Mononuclear cell (primary cell): ENCODE results near the gene SINHCAF. TPM values are rescaled to one million over a fixed set of nuclear protein-coding genes. Genes with fewer than 3 reads are reported as not detected.
"Not testable (repeated sequence)": the region's sequence is repeated elsewhere in the genome, so short reads cannot be mapped to it uniquely, and the experiment has no call there.

Experiments
- H3K27me3 ChIP-seq: 2 replicates; pipeline ENCODE4 v1.6.0; 2011; ENCODE audit warnings: low read length, control low read depth; ENCODE audit not compliant: insufficient read depth
- H3K4me1 ChIP-seq: 2 replicates; pipeline ENCODE4 v1.5.1; 2011; ENCODE audit warnings: mild to moderate bottlenecking, low read length, control low read depth; ENCODE audit not compliant: insufficient read depth
- H3K4me3 ChIP-seq: 2 replicates; pipeline ENCODE4 v1.5.1; 2011; ENCODE audit warnings: mild to moderate bottlenecking, low read length, moderate library complexity
- H3K9me3 ChIP-seq: 2 replicates; pipeline ENCODE4 v1.5.1; 2011; ENCODE audit warnings: low read depth, mild to moderate bottlenecking, control low read depth, low read length
- total RNA-seq: library from RNA; depleted of rRNA; stranded (reverse); fragments of >200 nt; gene quantifications from one replicate; pipeline ENCODE4 v1.2.3, GENCODE V29; 2012

The SINHCAF gene
- total RNA-seq, 1 donor, result 109 TPM

DNA sequence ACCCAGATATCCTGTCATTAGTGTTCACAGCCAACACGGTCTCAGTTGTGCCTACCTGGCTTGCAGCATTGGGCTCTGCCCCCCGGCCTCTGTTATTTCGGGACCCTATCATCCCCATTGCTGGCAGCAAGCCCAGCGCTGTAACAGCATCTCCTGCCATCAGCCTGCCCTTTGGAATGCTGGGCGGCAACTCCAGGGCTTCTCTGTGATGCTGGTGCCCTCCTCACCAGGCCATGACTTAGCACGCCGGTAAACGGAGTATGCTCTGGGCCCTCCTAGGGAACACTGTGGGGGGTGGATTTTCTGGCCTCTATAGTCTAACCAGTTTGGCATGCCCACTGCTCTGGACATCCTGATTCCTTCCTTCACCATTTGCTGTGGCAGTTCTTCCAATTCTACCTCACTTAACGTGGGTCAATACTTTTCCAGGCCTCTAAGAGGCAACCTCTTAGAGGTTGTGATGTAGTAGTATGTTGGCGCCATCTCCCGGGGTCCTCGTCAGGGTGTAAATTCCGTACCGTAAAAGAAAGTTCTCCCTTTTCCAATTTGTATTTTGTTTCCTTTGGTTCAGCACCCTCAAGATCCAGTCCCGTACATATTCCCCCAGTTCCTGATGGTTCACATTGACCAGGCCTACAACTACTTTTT, 80.0 kb downstream of the SINHCAF start:
- H3K4me3 ChIP-seq, result no peak overlapping the region
- H3K9me3 ChIP-seq, result no peaks in the 10 kb centered on the region
- no peaks in the 10 kb centered on the region for H3K27me3 ChIP-seq
- H3K4me1 ChIP-seq, result peaks cover 8% of the 10 kb centered on the region

DNA sequence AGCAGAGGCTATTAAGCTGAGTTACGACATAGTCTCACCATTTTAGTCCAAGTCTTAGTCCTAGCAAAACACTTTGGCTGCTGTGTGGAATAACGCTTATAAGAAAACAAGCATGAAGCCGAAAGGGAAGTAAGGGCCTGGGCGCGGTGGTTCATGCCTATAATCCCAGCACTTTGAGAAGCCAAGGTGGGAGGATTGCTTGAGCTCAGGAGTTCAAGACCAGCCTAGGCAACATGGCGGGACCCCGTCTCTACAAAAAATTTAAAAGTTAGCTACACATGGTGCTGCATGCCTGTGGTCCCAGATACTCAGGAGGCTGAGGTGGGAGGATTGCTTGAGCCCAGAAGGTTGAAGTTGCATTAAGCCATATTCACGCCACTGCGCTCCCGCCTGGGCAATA, 83.5 kb downstream of the SINHCAF start:
- H3K4me1 ChIP-seq, H3K4me3 ChIP-seq, H3K27me3 ChIP-seq, H3K9me3 ChIP-seq: not testable (repeated sequence)

DNA sequence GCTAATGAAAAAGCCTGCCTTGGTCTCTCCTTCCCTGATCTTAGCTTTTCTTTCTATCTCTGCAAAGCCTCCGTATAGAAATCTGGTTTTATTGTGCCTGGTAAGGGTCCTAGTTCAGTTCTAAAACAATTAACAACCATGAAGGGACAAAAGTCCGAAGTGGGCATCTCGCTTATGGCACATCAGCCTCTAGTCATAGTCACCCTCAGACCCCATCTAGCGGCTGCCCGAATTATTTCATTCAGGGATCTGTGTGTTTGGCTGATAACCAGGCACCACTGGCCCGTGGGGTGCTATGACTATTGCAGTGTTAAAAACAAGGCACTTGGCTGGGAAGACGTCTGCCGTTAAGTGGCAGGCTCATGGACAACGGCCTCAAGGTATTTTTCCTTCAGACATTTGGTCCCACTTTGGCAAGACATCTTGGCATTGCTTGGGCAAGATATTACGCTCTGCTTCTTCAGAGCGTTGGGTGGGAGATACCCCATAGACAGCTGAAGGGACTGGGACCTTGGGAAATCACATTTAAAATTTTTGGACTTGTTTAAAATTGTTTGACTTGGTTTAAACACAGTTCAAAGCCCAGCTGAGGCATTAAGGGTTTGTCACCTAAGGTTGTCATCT, 87.1 kb downstream of the SINHCAF start:
- Histone ChIP-seq H3K27me3 (peaks cover 3% of the 10 kb centered on the region), H3K4me3 (no peak overlapping the region), H3K9me3 (no peaks in the 10 kb centered on the region), H3K4me1 (no peaks in the 10 kb centered on the region)

DNA sequence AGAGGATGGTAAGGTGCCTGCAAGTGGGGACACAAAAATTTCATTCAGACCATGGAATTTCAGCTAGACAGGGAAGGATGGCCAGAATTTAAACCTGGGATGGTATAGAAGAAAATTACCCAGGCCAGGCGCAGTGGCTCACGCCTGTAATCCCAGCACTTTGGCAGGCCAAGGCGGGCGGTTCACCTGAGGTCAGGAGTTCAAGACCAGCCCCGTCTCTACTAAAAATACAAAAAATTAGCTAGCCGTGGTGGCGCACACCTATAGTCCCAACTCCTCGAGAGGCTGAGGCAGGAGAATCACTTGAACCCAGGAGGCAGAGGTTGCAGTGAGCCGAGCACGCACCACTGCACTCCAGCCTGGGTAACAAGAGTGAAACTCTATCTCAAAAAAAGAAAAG, 87.6 kb downstream of the SINHCAF start:
- H3K27me3 ChIP-seq, H3K4me3 ChIP-seq, H3K9me3 ChIP-seq, H3K4me1 ChIP-seq: not testable (repeated sequence)

DNA sequence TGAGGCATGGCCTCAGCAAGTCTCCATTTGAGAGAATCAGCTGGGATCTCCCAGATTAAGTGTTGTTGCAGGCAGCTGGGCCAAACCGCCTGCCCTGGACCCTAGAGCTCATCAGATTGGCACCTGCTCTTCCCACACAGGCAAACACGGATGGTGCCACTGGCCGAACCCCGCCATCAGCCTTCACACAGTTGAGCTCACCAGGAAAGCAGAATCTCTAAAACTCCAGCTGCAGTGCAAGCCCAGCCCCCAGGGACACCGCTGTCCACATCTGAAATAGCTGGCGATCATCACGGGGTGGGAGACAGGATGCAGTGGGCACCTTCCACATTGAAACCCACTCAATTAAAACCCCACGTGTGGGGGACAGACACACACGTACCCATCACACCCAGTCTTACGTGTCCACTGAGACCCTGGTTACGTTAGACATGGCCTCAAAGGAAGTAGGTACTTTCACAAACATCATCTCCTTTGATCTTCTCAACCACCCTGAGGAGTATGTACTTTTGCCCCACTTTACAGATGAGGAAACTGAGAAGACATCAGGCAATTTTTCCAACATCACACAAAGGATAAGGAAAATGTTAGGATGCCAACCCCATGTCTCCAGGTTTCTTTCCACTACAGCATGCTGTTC, 88.8 kb downstream of the SINHCAF start:
- no peak overlapping the region for H3K4me3 ChIP-seq
- H3K27me3 ChIP-seq, result peaks cover 3% of the 10 kb centered on the region
- H3K9me3 ChIP-seq, result no peaks in the 10 kb centered on the region
- no peaks in the 10 kb centered on the region for H3K4me1 ChIP-seq

DNA sequence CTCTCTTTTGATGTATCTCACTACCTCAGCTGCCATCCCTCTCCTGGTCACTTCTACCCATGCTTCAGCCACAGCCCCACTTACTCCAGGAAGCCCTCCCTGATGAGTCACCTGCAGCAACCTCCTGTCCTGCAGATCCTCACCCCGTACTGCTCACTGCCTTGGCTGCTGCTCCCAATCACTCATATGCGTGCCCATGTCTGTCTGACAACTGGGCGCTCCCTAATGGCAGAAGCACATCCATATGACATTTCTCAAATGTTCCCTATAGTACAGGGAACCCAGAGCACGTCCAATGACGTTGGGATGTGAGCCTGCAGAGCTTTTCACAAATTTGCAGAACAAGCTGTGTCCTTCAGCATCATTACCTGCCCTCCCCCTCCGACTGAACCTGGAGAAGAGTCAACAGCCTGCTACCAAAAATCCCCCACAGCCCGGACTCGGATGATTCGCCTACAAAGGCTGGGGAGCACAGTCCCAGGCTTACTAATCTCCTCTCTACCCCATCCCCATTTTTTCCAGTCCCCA, 90.0 kb downstream of the SINHCAF start:
- peaks cover 3% of the 10 kb centered on the region for H3K27me3 ChIP-seq
- H3K9me3 ChIP-seq, result no peaks in the 10 kb centered on the region
- H3K4me3 ChIP-seq, result no peak overlapping the region
- H3K4me1 ChIP-seq, result no peaks in the 10 kb centered on the region

DNA sequence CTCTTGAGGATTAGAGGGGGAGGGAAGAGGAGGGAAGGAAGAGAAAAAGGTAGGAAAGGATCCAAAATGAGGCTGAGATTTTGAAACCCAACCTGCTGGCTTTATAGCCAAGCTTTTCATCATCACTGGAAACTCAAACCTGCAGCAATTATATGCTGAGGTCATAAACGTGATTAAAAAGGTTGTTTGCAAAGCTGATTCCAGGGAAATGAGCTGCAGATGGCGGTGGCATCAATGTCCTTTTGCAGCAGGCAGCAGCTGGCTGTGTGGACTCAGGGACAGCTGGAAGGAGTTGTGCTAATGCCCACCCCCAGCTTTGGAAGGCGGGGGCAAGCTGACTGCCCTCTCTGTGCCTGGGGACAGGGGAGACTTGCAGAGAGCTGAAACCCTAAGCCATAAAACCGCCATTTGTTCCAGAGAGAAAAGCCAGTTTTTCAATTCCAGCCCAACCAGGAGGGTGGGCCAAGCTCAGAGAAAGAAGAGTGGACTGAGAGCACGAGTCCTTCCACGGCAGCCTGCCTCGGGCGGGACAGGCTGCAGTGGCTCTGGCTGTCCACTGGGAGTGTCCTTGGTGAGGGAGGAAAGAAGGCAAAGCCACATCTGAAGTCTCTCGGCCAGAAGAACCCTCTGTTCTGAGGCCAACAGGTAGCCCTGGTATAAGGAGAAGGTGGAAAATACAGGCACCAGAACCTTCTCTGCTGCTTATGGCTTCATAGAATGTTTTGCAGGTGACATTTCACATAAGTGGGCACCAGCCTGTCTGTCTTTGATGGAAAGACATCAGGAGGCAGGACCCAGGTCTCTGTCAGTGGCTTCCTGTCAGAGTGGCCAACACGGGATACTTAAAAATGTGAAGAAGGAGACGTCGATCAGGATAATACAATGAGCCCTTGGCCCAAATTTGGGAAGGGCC, 90.7 kb downstream of the SINHCAF start:
- Histone ChIP-seq H3K9me3 (no peaks in the 10 kb centered on the region), H3K4me3 (no peak overlapping the region), H3K4me1 (no peaks in the 10 kb centered on the region), H3K27me3 (peaks cover 3% of the 10 kb centered on the region)

DNA sequence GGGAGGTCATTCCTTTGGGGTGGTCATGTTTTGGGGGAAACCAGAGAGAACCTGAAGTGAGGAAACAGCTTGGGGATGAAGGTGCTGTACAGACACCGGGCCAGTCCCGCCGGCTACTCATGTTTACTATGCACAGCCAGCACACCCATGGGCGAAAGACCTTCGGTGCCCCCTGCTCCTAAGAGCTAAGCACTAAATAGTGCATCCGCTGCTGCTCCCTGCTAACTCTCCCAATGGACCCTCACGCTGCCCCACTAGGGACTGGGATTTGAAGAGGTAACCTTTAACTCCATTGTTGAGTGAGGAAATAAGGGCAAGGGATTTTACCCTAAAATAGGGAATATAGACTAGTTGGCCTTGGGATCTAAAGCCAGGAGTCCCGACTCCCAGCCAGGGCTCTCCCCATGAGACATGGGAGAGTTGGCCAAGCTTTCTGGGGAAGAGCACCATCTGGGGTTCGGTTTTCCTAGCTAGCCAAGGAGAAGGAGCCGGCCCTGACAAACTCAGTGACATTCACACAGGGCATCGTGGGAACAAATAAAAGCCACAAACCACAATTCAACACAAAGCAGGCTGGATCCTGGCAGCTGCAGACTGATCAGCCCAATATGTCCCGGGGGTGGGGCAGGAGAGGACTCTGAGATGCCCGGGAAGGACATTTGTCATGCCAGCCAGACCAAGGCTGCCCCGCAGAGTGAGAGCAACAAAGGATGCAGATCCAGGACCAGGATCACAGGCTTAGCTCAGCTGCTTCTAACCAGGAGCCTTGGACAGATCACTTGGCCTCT, 91.7 kb downstream of the SINHCAF start:
- no peaks in the 10 kb centered on the region for H3K4me1 ChIP-seq
- H3K27me3 ChIP-seq, result peaks cover 3% of the 10 kb centered on the region
- H3K9me3 ChIP-seq, result no peaks in the 10 kb centered on the region
- H3K4me3 ChIP-seq, result no peak overlapping the region

DNA sequence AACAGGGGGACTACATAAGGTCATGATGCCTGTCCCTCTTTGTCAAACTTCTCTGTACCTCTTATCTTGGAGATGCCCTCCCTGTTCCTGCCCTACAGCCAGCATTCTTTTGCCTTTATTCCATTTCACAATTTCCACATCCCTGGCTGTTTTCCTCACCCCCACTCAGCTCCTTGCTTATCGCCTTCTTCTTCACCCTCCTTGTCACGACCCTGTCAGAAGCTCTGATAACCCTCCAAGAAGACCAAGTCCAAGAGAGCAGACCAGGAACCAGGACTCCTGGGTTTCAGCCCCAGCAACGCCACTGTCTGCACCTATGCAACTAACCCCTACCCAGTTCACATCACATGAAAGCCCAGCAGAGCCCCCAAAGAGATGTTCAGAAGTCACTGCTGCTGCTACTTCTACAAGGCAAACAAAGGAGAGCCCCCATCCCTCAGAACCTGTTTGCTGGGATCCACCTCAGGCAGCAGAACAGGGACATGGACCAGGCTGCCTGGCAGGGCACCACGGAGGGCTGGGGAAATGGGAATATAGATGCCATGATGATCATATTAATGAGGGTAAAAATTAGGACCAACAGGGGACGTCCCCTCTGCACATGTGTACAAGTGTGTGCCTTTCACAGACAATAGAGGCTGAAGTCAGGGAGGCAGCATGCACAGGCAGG, 92.8 kb downstream of the SINHCAF start:
- H3K4me3 ChIP-seq, result no peak overlapping the region
- no peaks in the 10 kb centered on the region for H3K27me3 ChIP-seq
- H3K9me3 ChIP-seq, result no peaks in the 10 kb centered on the region
- no peaks in the 10 kb centered on the region for H3K4me1 ChIP-seq

DNA sequence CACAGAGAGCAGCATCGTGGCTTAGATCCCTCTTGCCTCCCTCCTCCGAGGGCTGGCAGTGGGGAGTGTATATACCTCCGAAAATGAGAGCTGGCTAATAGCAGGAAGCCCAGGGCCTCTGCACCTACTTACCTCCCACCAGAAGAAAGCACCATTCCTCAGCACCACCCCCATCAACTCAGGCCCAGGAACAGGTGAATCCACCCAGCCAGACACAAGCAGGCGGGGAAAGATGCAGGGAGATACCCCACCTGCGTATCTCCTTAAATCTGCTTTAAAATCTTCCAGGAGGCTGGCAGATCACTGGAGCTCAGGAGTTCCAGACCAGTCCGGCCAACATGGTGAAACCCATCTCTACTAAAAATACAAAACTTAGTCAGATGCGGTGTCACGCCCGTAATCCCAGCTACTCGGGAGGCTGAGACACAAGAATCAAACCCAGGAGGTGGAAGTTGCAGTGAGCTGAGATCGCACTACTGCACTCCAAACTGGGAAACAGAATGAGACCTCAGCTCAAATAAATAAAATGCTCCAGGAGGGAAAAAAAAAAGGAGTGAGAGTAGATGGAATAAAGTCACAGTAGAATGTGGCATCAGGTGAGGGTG, 93.5 kb downstream of the SINHCAF start:
- H3K4me1 ChIP-seq, result no peaks in the 10 kb centered on the region
- no peak overlapping the region for H3K4me3 ChIP-seq
- no peaks in the 10 kb centered on the region for H3K9me3 ChIP-seq
- no peaks in the 10 kb centered on the region for H3K27me3 ChIP-seq

DNA sequence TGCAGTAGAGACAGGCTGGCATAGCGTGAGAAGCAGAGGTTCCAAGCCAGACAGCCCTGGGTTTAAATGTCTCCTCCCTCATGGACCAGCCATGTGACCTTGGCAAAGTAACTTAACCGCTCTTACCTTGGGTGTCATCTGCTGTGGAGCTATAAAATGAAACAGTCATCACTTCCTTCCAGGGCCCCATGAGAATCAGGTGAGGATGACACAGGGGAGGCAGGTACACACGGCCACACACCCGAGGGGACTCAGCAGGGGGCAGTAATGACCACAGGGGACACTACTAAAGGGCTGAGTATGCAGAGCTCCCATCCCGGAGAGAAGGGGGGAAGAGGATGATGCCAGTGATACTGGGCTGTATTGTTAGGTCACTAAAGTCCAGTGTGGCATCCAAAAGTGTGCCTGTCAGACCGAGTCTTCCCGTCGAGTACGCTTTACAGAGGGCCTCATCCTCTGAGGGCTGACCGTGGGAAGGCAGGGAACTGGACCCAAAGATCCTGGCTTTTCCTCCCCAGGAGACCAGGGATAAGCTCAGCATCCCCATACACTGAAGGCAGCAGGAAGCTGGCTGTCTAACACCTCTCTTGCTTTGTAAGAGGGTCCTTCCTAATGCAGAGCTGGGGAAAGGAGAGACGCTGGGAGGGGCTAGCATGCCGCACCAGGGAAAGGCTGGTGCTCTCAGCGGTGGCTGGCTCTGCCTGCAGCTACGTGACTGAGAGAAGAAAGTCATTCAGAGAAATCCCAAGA, 94.2 kb downstream of the SINHCAF start:
- Histone ChIP-seq H3K4me1 (no peaks in the 10 kb centered on the region), H3K9me3 (no peaks in the 10 kb centered on the region), H3K27me3 (no peaks in the 10 kb centered on the region), H3K4me3 (no peak overlapping the region)
